Testis (tissue), 2 donors: ENCODE measurements around the gene CALML4.
"Not testable (repeated sequence)": the region's sequence is repeated elsewhere in the genome, so short reads cannot be mapped to it uniquely, and the experiment has no call there.

ENCODE experiments used
- POLR2A ChIP-seq: fragments of 450-650 bp; IDR thresholded peaks from one replicate; pipeline ENCODE4 v1.6.1; 2017; ENCODE audit warnings: antibody characterized with exemption, mild to moderate bottlenecking, moderate library complexity
- TF ChIP-seq, protein P1 (sequence below), 3 experiments: fragments of 450-650 bp in 2 of 3; fragments of 200-600 bp in 1 of 3; sonication (generic) in 1 of 3; IDR thresholded peaks; one replicate each; pipeline ENCODE4 v1.5.1; 2016 to 2019; ENCODE audit warnings: antibody characterized with exemption in 3 of 3, mild to moderate bottlenecking in 2 of 3, moderate library complexity in 1 of 3

DNA sequence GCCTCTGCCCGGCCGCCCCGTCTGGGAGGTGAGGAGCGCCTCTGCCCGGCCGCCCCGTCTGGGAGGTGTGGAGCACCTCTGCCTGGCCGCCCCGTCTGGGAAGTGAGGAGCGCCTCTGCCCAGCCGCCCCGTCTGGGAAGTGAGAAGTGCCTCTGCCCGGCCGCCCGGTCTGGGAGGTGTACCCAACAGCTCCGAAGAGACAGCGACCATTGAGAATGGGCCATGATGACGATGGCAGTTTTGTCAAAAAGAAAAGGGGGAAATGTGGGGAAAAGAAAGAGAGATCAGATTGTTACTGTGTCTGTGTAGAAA is 17.3 kb upstream of the CALML4 start:
- TF ChIP-seq, protein P1, sequence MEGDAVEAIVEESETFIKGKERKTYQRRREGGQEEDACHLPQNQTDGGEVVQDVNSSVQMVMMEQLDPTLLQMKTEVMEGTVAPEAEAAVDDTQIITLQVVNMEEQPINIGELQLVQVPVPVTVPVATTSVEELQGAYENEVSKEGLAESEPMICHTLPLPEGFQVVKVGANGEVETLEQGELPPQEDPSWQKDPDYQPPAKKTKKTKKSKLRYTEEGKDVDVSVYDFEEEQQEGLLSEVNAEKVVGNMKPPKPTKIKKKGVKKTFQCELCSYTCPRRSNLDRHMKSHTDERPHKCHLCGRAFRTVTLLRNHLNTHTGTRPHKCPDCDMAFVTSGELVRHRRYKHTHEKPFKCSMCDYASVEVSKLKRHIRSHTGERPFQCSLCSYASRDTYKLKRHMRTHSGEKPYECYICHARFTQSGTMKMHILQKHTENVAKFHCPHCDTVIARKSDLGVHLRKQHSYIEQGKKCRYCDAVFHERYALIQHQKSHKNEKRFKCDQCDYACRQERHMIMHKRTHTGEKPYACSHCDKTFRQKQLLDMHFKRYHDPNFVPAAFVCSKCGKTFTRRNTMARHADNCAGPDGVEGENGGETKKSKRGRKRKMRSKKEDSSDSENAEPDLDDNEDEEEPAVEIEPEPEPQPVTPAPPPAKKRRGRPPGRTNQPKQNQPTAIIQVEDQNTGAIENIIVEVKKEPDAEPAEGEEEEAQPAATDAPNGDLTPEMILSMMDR (IDR thresholded peaks at IDR 0.05): not testable (repeated sequence)
- TF ChIP-seq POLR2A: not testable (repeated sequence)
